ENCODE results near the gene PRRG3.

PRRG3 gene

GRCh38 chrX:151710457-151710856 is 15.2 kb downstream of the PRRG3 start:
- DNase-seq, result no peak

GRCh38 chrX:151711154-151711553 is 15.9 kb downstream of the PRRG3 start:
- DNase-seq, result no peak

- no peak for DNase-seq
These were observed 16.5 kb downstream of the PRRG3 start for GRCh38 chrX:151711787-151712186.

- DNase-seq, result no peak
These were observed 17.0 kb downstream of the PRRG3 start for GRCh38 chrX:151712253-151712652.

GRCh38 chrX:151713849-151714248 is 18.6 kb downstream of the PRRG3 start:
- DNase-seq, result no peak

GRCh38 chrX:151714362-151714761 is 19.1 kb downstream of the PRRG3 start:
- no peak for DNase-seq

GRCh38 chrX:151715752-151716151 is 20.5 kb downstream of the PRRG3 start, which contains the start of gene FATE1:
TSS of gene FATE1 (plus strand) at chrX:151716035. CDS start at chrX:151716120, 85 bp downstream.
- no peak for DNase-seq

GRCh38 chrX:151722241-151722846 is 27.1 kb downstream of the PRRG3 start:
- no peak for DNase-seq

- no peak for DNase-seq
These were observed 28.0 kb downstream of the PRRG3 start for GRCh38 chrX:151723156-151723760.

- no peak for DNase-seq
These were observed 29.5 kb downstream of the PRRG3 start for GRCh38 chrX:151724563-151725337.

GRCh38 chrX:151725338-151725614 is 30.0 kb downstream of the PRRG3 start:
- DNase-seq, result no peak

GRCh38 chrX:151726751-151727150 is 31.5 kb downstream of the PRRG3 start:
- DNase-seq, result no peak

- DNase-seq, result no peak
These were observed 32.1 kb downstream of the PRRG3 start for GRCh38 chrX:151727346-151727745.

- no peak for DNase-seq
These were observed 33.9 kb downstream of the PRRG3 start for GRCh38 chrX:151729056-151729725.

- DNase-seq, result no peak
These were observed 39.2 kb downstream of the PRRG3 start, which contains the start of gene CNGA2 for GRCh38 chrX:151734446-151734845. TSS of gene CNGA2 (plus strand) at chrX:151734746. CDS start at chrX:151738484, 3,738 bp downstream.

GRCh38 chrX:151735219-151735618 is 40.0 kb downstream of the PRRG3 start:
- DNase-seq, result no peak

- no peak for DNase-seq
These were observed 41.4 kb downstream of the PRRG3 start for GRCh38 chrX:151736685-151737084.

- DNase-seq, result no peak
These were observed 42.2 kb downstream of the PRRG3 start for GRCh38 chrX:151737494-151737893.

GRCh38 chrX:151738751-151739150 is 43.5 kb downstream of the PRRG3 start:
- no peak for DNase-seq

- no peak for DNase-seq
These were observed 46.3 kb downstream of the PRRG3 start for GRCh38 chrX:151741606-151742005.

- DNase-seq, result no peak
These were observed 47.1 kb downstream of the PRRG3 start for GRCh38 chrX:151742311-151742710.

- no peak for DNase-seq
These were observed 48.6 kb downstream of the PRRG3 start for GRCh38 chrX:151743651-151744470.

- DNase-seq, result no peak
These were observed 50.4 kb downstream of the PRRG3 start for GRCh38 chrX:151745651-151746050.

Measured in NCI-H2081 treated with DMSO at 0.1 percent for 48 hours (cell line).